ENCODE data around the gene UBALD2.

DNA sequence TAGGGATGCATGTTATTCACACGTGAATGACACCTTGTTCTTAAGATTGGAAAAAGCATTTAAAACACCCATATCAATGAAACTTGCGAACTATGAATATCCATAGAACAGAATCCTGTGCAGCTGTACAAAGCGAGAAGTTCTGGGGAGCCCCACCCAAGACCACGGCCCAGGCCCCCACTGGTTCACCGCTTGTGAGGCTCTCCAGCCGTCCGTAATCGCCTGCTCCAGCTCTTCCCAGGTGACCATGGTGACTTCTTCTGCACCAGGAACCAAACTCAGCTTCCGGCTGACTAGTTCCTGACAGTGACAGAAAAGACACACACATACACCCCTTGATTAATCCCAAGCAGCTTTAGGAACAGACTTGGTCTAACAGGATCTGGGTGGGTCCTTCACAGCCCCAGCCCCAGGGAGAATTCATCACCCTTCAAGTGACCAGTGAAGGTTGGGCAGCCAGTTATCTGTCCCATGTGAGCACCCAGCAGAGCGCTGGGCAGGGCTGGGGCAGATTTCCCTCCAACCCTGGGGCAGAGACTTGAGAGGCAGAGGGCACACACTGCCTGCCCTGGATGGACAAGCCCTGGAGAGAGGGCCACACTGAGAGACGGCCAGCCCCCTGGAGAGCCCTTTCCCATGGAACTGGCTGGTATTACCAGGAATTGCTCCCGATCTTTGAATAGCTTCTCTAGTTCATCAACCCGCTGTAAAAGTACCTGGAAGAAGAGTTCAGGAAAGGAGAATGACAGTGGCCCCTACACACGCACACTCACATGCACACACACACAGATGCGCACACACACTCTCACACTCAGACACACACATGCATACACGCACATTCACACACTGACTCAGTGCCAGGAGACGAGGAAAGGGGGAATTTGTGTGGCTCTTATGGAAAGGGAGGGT is 39.3 kb downstream of the UBALD2 start:
- no peak for TF ChIP-seq POLR2A (IDR thresholded peaks at IDR 0.05; ENCODE audit: low read depth)
- TF ChIP-seq EP300 (IDR thresholded peaks at IDR 0.05): no peak
